ENCODE results near the gene PGPEP1.
"Not testable (repeated sequence)": the region's sequence is repeated elsewhere in the genome, so short reads cannot be mapped to it uniquely, and the experiment has no call there.

PGPEP1 gene

DNA sequence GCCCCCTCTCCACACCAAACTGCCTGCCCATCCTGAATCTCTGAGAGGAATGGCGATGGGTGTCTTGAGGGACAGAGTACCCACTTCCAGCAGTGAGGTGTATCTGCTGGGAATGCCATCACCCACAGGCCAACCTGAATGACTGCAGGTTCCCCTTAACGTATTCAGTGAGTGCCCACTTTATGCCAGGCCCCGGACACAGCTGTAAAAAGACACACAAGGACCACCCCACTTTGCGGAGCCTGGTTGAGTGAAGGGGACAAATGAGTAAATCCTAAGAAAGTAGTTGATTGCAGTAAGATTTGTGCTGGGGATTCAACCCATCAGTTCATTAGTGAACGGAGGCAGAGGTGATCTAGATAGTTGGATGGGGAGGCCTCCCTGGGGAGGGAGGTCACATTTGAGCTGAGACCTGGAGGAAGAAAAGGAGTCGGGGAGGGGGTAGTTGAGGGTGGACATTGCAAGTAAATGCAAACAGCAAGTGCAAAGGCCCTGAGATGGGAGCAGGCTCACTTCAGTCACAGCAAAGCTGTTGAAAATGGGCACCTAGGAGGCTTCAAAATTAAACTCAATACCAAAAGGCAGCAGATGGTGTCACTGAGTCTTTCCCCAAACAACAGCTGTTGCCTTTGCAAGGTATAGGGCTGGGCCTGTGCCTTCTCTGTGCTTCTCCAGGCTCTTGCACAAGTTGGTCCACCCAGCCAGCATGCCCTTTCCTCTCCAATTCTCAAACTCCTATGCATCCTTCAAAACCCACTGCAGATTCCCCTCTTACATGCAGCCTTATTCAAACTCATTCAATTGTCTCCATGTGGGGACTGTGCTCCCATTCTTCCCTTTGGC, 49.9 kb downstream of the PGPEP1 start:
- DNase-seq (ENCODE audit: low read depth, low spot score): no peak

DNA sequence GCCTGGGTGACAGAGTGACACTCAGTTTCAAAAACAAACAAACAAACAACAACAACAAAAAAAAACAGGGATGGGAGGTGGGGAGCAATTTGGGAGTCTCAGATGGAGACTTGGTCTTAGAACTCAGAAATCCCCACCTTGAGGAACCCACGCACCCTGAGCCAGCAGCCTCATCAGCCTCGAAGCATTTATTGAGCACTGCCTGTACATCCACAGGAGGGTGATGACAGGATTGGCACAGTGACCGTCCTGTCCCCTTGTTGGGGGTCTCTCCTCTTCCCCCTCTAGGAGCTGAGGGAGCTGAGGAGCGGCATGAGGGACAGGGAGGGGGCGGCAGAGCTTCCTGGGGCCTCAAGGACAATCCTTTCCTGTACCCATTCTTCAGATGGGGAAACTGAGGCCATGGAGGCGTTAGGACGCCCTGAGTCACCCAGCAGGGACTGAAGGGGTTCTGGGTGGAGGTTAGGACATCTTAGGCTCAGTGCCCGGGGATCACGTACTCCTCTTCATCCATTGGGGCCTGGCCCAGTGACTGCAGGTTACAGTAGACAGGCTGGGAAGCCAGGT, 51.2 kb downstream of the PGPEP1 start:
- DNase-seq (ENCODE audit: low read depth, low spot score): no peak

DNA sequence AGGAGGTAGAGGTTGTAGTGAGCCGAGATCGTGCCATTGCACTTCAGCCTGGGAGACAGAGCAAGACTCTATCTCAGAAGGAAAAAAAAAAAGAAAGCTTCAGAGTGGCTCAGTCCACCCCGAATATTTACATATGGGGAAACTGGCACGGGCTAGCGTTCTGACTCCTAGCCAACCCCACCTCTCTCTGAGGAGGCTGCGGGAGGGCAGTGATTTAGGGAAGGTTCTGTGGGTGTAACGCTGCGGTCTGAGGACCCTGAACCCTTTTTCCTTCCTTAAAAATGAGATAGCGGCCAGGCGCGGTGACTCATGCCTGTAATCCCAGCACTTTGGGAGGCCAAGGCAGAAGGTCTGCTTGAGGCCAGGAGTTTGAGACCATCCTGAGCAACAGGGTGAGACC, 52.0 kb downstream of the PGPEP1 start:
- no peak for DNase-seq (ENCODE audit: low read depth, low spot score)

DNA sequence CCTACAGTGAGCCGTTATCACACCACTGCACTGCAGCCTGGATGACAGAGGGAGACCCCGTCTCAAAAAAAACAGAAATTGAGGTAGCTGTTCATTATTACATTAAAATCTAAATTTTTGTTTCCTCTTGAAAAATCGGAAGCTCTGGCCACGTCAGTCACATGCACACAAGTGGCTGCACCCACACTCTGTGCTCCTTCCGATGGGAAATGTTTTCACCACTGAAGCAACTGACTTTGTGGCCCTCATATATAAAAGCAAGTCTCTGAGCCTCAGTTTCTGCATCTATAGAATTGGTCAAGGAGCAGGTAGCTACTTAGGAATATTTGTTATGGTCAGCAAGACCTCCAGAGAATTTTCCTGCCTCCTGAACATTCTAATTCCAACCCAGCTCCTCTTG, 52.5 kb downstream of the PGPEP1 start:
- no peak for DNase-seq (ENCODE audit: low read depth, low spot score)

DNA sequence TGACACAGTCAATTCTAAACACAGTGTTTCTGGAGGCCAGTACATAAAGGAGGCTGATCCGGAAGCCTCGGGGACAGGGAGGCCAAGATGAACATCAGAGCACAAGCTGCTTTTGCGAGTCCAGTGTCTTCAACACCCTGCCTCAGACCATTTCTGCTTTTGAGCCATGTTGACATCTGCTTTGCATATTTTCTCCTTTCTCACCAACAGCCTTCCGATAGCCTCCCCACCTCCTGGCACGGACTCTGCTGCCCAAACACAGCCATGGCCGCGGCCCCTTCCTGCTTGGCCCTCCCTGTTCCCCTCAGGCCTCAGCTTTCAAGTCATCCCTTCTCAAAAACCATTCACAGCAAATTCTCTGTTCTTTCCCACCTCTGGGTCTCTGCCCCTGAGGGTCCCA, 53.4 kb downstream of the PGPEP1 start:
- no peak for DNase-seq (ENCODE audit: low read depth, low spot score)

DNA sequence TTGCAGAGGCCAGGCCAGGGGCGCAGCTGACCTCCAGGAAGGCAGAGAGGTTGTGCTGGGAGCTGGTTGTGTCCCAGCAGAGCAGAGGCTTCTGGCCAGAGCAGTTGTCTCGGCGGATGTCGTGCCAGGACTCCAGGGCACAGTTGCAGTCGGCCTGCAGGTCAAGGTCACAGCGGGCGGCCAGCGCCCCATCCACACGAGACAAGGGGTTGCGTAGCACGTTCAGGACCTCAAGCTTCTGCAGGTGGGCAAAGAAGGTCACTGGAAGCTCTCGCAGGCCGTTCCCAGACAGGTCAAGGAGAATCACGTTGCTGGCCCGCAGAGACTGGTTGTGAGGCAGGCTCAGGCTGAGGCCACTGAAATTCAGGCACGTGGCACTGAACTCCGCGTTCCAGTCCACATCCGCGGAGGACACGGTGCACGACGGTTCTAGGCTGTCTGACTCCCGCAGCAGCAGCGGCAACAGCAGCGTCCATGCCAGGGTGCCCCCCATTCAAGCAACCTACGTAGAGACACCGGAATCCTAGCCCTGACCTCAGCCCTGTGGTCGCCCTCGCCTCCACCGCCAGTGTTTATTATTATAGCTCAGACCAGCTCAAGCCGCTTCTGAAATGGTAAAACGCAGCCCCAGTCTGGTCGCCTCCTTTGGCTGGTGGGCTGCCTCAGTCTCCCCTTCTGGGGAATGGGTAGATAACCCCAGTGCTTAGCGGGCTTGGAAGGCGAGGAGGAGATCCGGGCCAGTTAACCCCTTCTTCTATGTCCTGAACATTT, 56.3 kb downstream of the PGPEP1 start:
- DNase-seq (ENCODE audit: low read depth, low spot score): no peak

DNA sequence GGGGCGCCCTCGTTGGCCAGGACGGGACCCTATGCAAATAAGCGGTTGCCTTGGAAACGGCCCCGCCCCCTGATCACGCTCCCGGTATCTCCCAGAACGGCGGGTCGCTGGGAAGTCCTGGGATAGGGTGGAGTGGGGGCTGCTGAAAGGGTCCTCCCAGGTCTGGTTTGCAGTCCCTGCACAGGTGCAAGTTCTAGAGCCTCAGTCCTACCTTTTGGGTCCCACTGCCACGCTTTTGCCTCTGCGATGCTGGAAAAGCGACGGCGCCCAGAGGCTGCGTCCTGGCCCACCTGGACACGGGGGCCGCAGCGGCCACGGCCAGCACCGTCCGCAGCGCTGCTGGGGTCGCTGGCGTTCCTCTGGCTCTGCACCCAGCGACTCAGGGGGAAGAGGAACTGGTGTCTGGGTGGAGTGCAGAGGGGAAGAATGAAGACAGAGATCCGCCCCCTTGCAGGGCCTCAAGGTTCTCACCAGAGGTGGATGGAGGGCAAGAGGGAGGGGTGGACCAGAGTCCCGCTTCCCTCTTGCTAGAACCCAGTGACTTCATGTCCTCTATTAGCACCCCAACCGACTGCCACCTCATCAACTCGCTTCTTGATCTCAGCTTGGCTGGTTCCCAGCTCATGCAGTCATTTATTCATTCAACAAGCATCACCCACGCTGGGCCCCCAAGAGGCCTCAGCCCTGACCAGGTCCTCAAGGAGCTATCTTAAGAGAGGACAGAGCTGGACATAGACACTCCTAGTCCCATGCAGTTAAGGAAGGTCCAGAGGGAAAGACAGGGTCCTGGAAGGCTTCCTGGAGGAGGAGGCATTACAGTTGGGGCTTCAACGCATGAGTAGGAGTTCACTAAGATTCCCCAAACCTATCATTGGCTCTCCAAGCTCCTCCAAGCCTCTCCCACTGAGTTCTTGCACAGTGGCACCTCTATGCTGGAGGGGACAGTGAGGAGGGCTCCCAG, 57.1 kb downstream of the PGPEP1 start, which contains the start of gene LRRC25:
LRRC25 (minus strand) TSS at position 381 of the 961 bp plus-strand sequence. CDS start 659 bp downstream, outside the sequence.
- DNase-seq (ENCODE audit: low read depth, low spot score): no peak

DNA sequence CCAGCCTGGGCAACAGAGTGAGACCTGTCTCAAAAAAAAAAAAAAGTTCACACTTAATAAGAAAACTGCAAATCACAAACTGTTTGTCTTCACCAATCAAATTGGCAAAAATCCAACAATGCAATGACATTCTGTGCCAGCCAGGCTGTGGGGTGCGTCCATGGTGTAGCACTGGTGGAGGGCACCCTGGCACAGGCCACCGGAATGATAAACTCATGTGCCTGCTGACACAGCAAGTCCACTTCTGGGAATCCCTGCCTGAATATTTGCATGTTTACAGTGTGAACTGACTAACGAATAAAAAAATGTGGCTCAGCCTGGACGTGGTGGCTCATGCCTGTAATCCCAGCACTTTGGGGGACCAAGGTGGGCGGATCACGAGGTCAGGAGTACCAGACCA, 58.6 kb downstream of the PGPEP1 start:
- DNase-seq (ENCODE audit: low read depth, low spot score): peak; percentile 62

DNA sequence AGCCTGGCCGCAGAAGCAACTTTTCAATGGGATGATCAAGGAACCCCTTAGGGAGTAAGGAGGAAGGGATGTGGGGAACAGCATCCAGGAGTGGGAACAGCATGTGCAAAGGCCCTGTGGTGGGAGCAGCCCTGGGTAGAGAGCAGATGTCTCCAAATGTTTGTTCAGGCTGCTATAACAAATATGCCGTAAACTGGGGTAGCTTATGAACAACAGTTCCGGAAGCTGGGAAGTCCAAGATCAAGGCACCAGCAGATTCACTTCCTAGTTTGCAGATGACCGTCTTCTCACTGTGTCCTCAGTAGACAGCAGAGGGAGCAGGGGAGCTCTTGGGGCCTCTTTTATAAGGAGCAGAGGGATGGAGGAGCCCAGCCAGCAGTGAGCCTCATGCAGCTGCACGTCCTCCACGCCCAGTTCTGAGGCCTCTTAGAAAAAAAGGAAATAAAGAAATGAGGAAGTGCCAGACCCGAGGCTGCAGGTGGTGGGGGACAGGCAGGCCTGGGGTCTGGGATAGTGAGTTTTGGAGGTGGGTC, 61.2 kb downstream of the PGPEP1 start:
- DNase-seq (ENCODE audit: low read depth, low spot score): peak; percentile 42

DNA sequence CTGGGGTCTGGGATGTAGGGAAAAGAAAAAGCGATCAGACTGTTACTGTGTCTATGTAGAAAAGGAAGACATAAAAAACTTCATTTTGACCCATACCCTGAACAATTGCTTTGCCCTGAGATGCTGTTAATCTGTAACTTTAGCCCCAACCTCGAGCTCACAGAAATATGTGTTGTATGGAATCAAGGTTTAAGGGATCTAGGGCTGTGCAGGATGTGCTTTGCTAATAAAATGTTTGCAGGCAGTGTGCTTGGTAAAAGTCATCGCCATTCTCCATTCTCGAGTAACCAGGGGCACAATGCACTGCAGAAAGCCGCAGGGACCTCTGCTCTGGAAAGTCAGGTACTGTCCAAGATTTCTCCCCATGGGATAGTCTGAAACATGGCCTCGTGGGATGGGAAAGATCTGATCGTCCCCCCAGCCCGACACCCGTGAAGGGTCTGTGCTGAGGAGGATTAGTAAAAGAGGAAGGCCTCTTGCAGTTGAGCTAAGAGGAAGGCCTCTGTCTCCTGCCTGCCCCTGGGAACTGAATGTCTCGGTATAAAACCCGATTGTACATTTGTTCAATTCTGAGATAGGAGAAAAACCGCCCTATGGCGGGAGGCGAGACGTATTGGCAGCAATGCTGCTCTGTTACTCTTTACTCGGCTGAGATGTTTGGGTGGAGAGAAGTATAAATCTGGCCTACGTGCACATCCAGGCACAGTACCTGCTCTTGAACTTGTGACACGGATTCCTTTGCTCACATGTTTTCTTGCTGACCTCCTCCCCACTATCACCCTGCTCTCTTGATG, 62.3 kb downstream of the PGPEP1 start:
- not testable (repeated sequence) for DNase-seq (ENCODE audit: low read depth, low spot score)

DNA sequence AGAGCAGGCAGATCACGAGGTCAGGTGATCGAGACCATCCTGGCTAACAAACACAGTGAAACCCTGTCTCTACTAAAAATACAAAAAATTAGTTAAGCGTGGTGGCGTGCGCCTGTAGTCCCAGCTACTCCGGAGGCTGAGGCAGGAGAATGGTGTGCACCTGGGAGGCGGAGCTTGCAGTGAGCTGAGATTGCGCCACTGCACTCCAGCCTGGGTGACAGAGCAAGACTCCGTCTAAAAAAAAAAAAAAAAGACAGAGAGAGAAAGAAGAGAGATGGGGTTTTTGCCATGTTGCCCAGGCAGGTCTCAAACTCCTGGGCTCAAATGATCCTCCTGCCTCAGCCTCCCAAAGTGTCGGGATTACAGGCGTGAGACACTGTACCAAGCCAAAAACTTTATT, 65.4 kb downstream of the PGPEP1 start:
- DNase-seq (ENCODE audit: low read depth, low spot score): not testable (repeated sequence)

DNA sequence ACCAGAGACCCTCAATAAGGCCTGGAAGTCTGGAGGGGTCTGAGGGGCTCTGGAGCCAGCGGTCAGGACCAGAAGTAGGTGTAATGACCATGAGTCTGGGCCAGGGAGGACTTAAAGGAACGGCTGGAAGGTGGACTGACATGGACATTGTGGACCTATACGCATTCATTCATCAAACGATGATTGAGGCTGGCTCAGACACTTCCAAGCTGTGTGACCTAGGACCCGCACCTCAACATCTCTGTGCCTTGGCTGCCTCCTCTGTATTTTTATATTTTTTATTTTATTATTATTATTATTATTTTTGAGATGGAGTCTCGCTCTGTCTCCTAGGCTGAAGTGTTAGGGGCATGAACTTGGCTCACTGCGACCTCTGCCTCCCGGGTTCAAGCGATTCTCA, 66.4 kb downstream of the PGPEP1 start:
- DNase-seq (ENCODE audit: low read depth, low spot score): no peak

DNA sequence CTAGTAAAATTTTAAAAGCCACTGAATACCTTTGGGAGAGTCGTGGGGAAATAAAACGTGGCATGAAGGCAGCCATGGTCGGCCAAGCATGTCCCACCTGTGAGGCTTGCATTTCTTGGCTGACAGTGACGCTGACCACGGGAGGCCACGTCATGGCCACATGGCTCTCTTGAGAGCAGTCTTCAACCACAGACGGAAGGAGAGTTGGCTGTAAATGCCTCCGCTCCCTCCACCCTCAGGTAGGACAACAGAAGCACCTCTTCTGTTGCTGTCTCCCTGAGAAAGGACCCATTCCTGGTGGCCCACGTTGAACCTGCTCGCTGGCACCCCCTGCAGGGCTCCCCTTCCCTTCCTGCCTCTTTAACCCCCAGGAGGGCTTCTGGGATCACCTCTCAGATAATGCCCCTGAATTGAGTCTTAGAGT, 67.7 kb downstream of the PGPEP1 start:
- DNase-seq (ENCODE audit: low read depth, low spot score): no peak

DNA sequence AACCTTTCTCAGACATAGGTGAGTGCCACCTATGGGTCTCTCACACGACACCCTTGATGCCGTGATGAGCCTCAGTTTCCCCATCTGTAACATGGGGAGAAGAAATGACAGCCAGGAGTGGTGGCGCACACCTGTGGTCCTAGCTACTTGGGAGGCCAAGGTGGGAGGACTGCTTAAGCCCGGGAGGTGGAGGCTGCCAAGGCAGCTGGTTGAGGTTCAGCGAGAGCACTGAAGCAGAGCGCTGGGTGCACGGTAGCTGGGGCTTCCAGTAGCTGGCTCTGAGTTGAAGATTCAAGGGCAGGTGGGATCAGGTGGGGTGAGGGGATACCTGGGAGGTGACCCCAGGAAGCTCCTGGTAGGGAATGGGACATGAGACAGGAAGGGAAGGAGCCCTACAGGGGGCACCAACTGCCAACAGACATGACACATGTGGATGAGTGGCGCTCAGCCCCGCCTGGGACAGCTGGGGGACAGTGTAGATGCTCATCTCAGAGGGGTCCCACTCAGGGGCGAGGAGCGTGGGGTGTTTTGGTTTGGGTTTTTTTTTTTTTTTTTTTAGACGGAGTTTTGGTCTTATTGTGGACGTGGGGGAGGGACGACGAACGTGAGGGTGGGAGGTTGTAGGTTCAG, 72.3 kb downstream of the PGPEP1 start:
- no peak for DNase-seq (ENCODE audit: low read depth, low spot score)

DNA sequence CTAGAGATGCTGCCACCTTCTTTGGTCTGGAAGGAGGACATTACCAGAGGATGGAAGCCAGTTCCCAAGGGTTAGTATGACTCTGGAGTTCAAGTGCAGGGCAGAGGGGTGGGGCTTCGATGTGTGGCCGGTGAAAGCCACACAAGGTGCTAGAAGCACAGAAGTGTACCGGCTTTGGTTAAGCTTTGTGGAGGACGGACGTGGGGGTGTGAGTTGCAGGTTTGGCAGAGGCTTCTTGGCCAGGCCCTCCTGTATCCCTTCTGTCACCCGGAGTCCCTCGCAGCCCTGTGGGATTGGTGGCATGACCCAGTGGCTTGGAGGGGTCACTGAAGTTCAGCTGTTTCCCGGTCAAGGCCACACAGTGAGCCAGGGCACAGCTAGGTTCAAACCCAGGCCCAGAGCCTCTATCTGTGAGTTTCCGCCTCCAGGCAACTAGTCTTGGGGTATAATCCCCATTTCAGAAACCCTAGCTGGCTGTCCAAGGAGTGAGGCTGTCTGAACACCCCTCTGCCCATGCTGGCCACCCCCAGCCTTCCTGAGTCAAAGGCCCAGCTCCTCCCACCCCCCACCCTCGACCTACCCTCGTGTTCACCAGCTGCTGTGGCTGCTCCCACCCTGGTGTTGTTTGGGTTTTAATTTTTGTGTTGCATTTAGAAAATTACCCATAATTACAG, 74.2 kb downstream of the PGPEP1 start:
- peak; percentile 54 for DNase-seq (ENCODE audit: low read depth, low spot score)

DNA sequence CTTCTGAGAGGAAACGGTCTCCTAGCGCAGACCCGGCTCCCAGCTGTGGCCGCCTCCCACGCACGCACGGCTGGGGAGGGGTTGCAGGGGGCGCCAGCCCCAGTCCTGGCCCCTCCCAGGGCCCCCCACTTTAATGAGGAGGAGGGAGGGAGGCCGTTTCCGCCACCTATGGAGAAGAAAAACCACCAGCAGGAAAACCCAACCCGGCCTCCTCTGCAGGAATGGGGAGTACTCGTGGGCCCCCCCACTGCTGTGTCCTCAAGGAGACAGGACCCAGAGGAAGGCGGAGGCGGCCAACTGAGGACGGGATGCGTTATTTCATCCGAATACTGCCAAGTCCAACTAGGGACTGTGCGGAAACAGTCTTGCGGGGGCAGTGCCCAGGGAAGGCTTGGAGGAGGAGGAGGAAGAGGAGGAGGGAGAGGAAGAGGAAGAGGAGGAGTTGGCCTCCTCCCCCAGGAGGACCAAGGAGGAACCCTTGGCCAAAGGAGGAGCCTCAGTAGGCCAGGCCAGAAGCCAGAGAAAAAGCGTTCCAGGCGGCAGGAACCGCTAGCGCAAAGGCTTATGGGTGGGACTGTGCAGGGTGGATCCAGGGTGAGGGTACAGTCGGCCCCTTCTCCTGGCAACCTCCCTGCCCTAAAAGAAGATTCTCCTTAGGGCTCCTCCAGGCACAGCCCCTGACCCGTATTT, 74.9 kb downstream of the PGPEP1 start:
- peak; percentile 10 for DNase-seq (ENCODE audit: low read depth, low spot score)

DNA sequence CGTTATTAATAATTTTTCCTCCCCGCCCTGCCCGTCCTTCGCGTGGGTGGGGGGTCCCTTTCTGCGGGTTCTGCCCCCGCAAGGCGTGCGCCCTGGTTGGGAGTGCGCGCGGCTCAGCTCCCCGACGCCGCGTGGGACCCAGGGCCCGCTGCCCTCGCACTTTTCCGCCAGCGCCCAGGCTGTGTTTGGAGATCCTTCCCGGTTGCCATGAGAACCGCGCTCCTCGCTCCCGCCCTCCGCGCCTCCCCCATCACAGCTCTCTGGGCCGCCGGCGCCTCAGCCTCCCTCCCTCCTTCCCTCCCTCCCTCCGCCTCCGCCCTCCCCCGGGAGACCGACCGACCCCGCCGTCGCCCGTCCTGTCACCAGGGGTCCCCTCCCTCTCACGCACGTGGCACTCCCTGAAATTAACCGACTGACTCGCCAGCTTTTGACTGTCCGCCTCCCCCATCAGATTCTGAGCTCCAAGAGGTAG, 76.4 kb downstream of the PGPEP1 start:
- peak; percentile 93 for DNase-seq (ENCODE audit: low read depth, low spot score)

DNA sequence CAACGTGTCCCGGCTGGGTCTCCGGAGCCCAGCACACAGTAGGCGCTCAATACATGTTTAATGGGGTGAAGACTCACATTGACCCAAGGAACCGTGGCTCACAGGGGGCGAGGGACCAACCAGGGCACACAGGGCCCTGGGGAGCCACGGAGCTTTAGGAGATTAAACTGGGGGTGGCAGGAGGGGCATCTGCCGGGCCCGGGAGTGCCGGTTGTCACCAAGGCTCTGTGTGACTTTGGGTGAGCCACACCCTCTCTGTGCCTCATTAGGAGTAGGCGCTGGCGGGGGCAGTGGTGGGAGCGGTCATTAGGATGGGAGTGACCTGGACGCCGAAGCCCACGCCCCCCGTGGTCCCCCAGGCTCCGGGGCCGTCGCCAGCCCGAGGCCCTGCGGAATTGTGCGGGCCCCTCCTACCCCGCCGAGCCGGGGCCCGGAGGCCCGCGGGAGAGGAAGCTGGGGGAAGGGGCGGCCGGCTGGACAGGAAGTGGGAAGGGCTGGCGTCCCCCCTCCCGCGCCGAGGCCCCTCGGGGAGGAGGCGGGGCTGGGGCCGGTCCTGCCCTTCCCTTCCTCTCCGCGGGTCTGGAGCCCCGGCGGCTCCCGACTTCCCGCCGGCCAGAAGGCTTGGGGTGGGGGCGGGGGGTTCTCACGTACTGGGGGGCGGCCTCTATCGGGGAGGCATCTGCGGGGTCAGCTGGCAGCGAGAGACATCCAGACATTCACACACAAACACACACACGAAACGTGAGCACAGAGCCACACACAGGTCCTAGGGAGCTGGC, 77.0 kb downstream of the PGPEP1 start:
- peak; percentile 88 for DNase-seq (ENCODE audit: low read depth, low spot score)

All from astrocyte of the hippocampus (primary cell).